ENCODE measurements around the gene NFYC.
A peak's percentile ranks its signal among the peaks of the same experiment; 100 is the strongest.

The NFYC gene

DNA sequence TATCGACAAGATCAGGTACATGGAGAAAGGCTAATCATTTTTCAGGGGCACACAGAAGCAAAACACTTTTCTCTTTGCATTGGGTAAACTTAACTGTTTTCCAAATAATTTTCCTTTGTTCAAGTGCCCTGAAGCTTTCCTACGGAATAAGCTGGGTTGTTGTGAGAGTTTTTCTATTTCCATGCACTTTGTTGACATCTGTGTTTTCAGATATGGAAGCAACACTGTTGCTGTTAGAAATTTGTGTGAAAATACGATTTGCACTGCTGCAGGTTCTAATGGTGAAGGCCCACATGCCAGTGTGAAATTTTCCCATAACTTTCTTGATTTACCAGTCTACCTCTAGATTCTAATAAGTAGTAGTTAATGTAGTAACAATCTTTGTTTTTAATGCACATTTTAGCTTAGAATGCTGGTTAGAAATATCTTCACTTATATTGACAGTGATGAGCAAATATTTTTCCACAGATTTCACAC, 18.3 kb downstream of the NFYC start:
- H3K27ac ChIP-seq = no peak overlapping the region; the same call in 1 of the 2 replicates
- no peak for TF ChIP-seq CTCF (conservative IDR thresholded peaks at IDR 0.05)

GRCh38 chr1:40710581-40711315, 19.2 kb downstream of the NFYC start:
- no peak overlapping the region; the same call in none of the 2 replicates for H3K27ac ChIP-seq
- TF ChIP-seq CTCF (conservative IDR thresholded peaks at IDR 0.05) = no peak

- no peak for TF ChIP-seq CTCF (conservative IDR thresholded peaks at IDR 0.05)
- H3K27ac ChIP-seq = peak overlapping the region; percentile 48
Measured at GRCh38 chr1:40711465-40712404, 20.2 kb downstream of the NFYC start.

DNA sequence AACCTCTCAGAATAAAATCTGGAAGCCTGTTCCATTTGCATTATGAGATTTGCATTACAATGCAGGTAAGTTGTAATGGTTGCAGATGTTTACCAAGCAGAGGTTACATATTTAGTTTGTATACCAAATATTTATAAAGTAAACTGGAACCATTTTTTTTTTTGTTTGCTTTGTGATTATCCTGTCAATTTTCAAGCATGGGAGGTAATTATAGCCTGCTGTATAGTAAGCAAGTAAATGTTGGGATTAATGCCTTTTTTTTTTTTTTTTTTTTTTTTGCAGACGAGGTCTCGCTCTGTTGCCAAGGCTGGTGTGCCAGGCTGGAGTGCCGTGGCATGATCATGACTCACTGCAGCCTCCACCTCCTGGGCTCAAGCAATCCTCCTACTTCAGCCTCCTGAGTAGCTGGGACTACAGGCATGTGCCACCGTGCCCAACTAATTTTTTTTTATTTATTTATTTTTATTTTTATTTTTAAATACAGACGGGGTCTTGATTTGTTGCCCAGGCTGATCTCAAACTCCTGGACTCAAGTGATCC, 21.0 kb downstream of the NFYC start:
- H3K27ac ChIP-seq = peak overlapping the region; percentile 48
- TF ChIP-seq CTCF (conservative IDR thresholded peaks at IDR 0.05) = no peak

DNA sequence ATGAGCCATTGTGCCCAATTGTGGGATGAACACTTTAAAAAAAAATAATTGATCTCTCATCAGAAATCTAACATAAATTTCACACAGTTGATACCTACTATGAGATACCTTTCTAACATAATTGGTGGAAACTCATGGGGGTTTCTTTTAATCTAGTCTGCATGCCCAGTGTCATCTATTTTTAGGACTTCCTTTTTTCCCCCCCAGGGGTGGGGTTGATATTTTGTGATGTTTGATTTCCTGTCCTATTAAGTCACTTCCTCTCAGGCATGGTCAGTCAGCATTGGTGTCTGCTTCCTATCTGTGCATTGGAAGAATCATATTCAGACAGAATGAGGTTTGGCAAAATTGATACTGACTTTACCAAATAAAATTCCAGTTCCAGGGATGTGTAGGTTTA, 21.5 kb downstream of the NFYC start:
- H3K27ac ChIP-seq = peak overlapping the region; percentile 48
- TF ChIP-seq CTCF (conservative IDR thresholded peaks at IDR 0.05) = no peak

GRCh38 chr1:40715491-40716059, 24.1 kb downstream of the NFYC start:
- H3K27ac ChIP-seq = peak overlapping the region; percentile 24; the same call in 1 of the 2 replicates
- no peak for TF ChIP-seq CTCF (conservative IDR thresholded peaks at IDR 0.05)

DNA sequence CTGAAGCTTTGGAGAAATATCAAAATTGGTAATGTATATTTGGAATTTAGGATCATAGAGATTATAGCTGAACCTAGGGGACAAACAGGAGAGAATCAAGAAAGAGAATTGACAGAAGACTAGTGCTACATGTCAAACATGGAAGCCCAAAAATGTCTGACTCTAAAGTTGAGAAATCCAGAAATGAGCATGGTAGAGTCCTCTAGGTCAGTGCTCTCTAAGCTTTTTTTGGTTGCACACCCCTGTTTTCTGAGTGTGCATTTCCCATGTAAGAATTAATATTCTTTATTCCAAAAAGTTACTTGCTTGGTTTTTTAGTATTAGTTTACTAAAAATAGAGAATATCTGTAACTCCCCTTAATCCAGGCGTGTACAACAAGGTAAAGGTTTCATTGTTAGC, 25.6 kb downstream of the NFYC start:
- no peak overlapping the region for H3K27ac ChIP-seq
- TF ChIP-seq CTCF (conservative IDR thresholded peaks at IDR 0.05) = no peak
